GM03348 (cell line): Measurements from ENCODE around the gene LHFPL5.

Experiments used
- DNase-seq: peaks from one replicate; pipeline ENCODE4 v3.0.0; 2012; ENCODE audit warnings: low spot score

LHFPL5 gene

GRCh38 chr6:35856250-35856649, 51.1 kb downstream of the LHFPL5 start:
- DNase-seq: no peak

GRCh38 chr6:35857853-35858252, 52.7 kb downstream of the LHFPL5 start:
- DNase-seq: no peak

- DNase-seq: no peak
Observed at GRCh38 chr6:35859367-35859766, 54.2 kb downstream of the LHFPL5 start.
